ENCODE measurements around the gene ACTL7B.

DNA sequence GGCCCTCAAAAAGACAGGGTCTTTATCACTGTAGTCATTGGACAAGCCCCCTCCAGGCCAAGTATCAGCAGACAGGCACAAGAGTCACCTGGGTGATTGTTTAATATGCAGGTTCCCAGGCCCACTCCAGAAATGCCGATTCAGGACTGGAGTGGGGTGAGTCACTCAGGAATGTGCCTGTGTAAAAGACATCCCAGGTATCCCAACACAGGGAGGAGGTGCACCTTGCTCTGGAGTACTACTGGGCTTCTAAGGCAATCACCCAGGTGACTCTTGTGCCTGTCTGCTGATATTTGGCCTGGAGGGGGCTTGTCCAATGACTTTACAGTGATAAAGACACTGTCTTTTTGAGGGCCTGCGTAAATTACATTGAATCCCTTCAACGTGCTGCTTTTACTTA lies 40.6 kb downstream of the ACTL7B start:
- TF ChIP-seq EZH2 (IDR thresholded peaks at IDR 0.05; ENCODE audit: insufficient read depth, poor library complexity, severe bottlenecking) (no peak), EZH2phosphoT487 (IDR thresholded peaks at IDR 0.05; ENCODE audit: insufficient read depth, low read depth) (no peak)

All from GM23248 (cell line).